SIG-M5 treated with dmso at 0.1 percent for 504 hours (cell line): ENCODE results near the gene LAMA2.
"Not testable (repeated sequence)": the region's sequence is repeated elsewhere in the genome, so short reads cannot be mapped to it uniquely, and the experiment has no call there.

Source experiments
- DNase-seq: peaks from one replicate; lab custom pipeline; 2025; ENCODE audit not compliant: unreplicated experiment; lab: John Stamatoyannopoulos, UW

The LAMA2 gene

DNA sequence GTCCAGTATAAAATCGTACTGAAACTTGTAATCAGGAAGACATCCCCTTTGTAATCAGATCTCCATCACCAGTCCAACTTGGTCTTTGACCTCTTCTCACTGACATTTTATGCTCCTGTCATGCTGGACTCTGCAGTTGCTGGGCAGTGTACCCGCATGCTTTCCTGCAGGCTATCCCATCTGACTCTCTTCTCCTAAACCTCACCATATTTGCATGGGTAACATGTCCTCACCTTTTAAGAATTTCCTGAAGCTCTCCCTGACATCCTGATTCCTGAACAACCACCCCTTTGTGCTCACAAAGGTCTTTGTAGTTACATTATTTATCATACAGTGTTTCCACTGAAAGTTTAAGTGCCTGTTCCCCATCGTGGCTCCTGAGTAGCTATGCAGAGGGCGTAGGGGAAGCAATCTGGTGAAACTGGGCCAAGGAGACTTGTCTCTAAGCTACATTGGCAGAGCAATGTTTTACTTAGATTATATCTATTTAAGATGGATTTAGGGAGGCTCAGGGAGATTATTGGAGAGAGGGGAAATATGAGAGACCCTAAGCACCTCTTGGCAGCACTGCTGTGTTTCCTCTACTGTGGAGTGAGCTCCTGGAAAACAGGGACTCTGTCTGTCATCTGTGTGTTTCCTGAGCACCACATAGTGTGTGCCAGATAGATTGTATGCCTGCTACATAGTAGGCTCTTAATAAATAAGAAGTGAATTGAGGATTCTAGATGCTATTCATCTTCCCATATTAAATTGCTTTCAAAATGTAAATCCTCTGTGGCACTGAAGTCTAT is 124.0 kb downstream of the LAMA2 start:
- DNase-seq = no peak

DNA sequence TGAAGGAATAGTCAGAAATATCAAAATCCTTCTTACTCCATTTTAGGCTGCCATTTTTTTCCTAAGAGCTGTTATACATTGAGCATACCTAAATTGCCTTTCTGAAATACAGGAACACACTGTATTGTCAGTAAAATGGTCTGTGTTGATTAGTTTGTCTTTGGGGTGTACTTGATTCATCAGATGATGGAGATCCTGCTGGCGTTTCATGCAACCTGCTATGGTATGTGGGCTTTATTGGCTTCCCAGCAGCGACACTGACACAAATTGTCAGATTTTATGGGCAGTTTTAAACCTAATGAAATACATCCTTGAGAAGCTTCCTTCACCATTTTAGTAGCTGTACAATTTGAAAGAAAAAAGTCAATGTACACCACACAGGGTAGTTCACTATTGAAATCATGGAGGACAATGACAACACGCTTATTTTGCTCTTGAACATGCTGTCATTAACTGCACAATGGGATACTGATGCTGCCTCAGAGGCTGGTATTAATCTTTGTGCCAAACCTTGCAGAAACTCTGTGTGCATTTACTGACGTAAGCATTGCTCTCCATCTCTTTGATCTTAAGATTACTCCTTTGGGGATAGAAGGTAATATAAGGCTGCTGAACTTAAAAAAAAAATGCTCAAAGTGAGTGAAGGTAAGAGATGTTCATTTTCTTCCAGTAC is 124.9 kb downstream of the LAMA2 start:
- no peak for DNase-seq

DNA sequence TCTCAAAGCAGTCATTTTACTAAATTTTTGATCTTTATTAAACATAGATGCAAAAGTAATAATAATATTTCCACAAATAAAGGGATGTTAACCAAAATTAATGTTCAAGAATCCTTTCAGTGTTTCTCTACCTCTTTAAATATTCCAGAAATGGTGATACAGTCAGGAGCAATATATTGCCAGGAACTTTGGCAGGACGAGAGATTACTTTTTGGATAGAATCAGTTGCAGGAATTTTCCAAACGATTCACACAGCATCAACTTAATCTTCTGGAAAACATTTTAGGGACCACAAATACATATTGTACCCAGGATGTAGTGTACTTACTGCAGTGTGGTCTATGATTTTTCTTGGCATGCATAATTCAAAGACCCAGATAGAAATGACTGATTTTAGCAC is 125.7 kb downstream of the LAMA2 start:
- DNase-seq = no peak

- no peak for DNase-seq
Measured at GRCh38 chr6:129009851-129010250, 126.9 kb downstream of the LAMA2 start.

DNA sequence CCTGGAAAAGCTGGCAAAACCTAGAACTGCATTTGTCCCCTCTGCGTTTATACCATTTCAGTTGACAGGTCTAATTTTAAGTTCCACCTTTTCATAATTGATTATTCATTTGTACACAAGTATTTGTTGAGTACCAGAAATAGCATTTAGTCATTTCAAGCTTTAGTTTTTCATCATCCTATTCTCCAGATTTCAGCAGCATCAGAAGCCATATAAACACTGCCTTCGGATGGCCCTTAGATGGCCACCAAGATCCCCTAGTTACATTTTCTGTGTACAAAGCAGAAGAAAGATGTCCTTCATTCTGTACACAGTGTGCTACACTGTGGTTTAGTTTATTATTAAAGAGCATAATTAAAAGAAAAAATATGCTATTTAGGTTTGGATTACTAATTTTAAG is 131.4 kb downstream of the LAMA2 start:
- DNase-seq = no peak

DNA sequence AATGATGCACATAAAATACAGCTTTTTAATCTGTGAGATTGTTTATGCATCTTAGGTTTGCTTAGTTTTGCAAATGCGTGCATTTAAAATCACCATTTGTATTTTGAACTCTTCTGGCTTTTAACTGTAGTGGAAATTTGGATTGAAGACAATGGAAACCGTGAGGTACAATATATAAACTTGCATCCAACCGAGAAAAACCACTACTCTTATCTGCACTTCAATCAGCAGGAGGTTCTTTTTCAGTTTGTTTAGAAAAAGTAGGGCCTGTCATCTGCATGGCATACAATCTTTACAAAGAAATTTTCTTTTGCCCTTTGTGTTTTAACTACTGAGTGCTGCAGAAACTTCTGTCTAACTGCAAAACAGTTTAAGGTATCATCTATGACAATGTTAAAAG is 132.8 kb downstream of the LAMA2 start:
- no peak for DNase-seq

DNA sequence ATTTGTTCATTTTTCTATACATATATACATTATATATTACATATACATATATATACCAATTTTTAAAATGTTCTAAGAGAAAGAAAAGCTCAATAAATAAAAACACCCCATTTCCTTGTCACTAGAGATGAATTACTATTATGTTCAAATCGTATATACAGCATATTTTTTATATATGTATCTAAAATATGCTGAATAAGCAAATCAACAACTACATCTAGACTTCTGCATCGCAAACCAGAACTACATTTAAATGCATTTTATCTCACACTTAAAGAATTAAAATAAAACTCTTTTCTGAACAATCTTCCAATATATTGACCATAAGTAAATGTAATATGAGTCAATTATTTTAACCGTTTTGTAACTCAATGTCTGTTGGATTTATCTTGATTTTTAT is 133.9 kb downstream of the LAMA2 start:
- no peak for DNase-seq

- no peak for DNase-seq
Measured at GRCh38 chr6:129022011-129022553, 139.1 kb downstream of the LAMA2 start.

- DNase-seq = no peak
Measured at GRCh38 chr6:129026601-129027000, 143.7 kb downstream of the LAMA2 start.

- DNase-seq = no peak
Measured at GRCh38 chr6:129029778-129030177, 146.8 kb downstream of the LAMA2 start.

DNA sequence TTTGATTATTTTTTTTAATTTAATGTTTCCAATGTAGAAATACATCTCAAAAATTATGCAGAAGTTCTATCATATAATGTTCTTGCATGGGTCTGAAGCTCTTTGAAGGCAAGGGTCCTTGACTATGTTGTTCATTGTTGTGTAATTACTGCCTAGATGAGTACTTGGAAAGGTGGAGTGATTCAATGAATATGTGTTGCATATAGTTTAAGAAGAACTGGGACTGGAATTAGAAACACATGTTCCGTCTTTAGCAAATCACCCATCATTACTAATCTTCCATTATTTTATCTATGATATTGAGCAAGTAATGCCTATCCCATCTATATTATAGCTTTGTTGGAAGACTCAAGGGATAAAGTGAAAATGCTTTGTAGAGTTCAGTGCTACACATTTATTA is 147.3 kb downstream of the LAMA2 start:
- DNase-seq = no peak

GRCh38 chr6:129031051-129031599 is 148.2 kb downstream of the LAMA2 start:
- DNase-seq = no peak

- DNase-seq = no peak
Measured at GRCh38 chr6:129032602-129033001, 149.7 kb downstream of the LAMA2 start.

DNA sequence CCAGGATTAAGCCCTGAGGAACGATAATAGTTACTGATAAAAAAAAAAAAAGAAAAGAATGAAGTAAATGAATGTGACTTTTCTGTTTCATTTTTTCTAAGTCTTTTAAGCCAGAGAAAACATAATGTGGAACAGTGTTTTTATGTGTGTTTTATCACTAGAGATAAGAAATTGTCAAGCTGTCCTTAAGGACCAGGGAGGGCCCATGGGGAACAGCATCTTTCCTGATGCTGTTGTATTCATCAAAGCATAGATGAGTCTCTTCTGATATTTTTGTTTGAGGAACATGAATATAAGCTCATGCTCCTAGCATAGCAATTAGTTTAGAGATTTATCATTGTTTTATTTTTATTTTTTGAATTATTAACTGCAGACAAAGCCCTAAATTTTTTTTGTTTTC is 150.2 kb downstream of the LAMA2 start:
- no peak for DNase-seq

GRCh38 chr6:129033581-129033980 is 150.6 kb downstream of the LAMA2 start:
- DNase-seq = no peak

- no peak for DNase-seq
Measured at GRCh38 chr6:129041563-129041962, 158.6 kb downstream of the LAMA2 start.

GRCh38 chr6:129046526-129046925 is 163.6 kb downstream of the LAMA2 start:
- no peak for DNase-seq

DNA sequence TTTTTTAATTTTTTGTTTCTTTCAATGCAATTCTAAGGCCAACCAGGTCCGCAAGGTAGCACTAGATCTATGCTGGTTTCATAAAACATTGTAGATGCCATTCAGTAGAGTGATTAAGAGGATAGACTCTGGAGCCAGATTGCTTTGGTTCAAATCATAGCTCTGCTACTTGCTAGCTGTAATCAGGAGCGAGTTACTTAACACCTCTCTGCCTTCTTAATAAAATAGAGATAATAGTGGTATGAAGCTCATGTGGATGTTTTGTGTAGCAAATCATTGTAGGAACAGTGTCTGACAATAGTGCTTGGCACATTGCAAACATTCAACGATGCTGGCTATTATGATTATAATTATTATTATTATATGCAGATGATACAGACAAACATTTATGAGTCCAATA is 164.9 kb downstream of the LAMA2 start:
- DNase-seq = no peak

- no peak for DNase-seq
Measured at GRCh38 chr6:129050086-129050485, 167.1 kb downstream of the LAMA2 start.

- not testable (repeated sequence) for DNase-seq
Measured at GRCh38 chr6:129053143-129053542, 170.2 kb downstream of the LAMA2 start.

GRCh38 chr6:129055796-129056195 is 172.9 kb downstream of the LAMA2 start:
- DNase-seq = no peak

DNA sequence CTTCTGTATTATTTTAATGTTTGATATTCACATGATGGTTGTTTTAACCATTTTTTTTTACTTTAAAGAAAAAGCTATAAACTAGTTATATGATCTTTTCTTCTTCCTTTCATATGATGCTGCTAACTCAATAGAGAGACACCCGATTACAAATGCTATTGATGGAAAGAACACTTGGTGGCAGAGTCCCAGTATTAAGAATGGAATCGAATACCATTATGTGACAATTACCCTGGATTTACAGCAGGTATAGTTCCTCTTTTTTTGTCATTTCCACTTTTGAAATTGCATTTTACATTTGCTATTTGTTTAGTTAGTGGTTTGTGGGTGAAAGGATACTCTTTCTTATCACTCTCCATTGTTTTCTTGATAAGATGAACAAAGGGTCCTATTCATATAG is 176.7 kb downstream of the LAMA2 start:
- no peak for DNase-seq
